ENCODE results near the gene COL6A3.

The COL6A3 gene

GRCh38 chr2:237457388-237457941 lies 43.5 kb upstream of the COL6A3 start:
- H3K4me3 ChIP-seq (ENCODE audit: low read depth, low read length): no peak overlapping the region
- H3K36me3 ChIP-seq (replicated peaks): no peaks in the 10 kb centered on the region
- TF ChIP-seq CTCF (IDR thresholded peaks at IDR 0.05; ENCODE audit: low read depth, low read length, missing control alignments): no peak
- DNase-seq: no peak
- in situ Hi-C loops (cut with HindIII; ENCODE audit: low pct_ligation_motif_present, low sequenced_read_pairs): no loop called here
- H3K27me3 ChIP-seq (replicated peaks): no peaks in the 10 kb centered on the region
- H3K27ac ChIP-seq: no peak overlapping the region

GRCh38 chr2:237456200-237456843 lies 42.4 kb upstream of the COL6A3 start:
- DNase-seq: peak; percentile 77
- Histone ChIP-seq H3K27me3 (replicated peaks) (no peaks in the 10 kb centered on the region), H3K36me3 (replicated peaks) (no peaks in the 10 kb centered on the region), H3K27ac (peak overlapping the region; percentile 39), H3K4me3 (ENCODE audit: low read depth, low read length) (no peak overlapping the region)
- in situ Hi-C loops (cut with HindIII; ENCODE audit: low pct_ligation_motif_present, low sequenced_read_pairs): no loop called here
- peak; percentile 16 for TF ChIP-seq CTCF (IDR thresholded peaks at IDR 0.05; ENCODE audit: low read depth, low read length, missing control alignments)

GRCh38 chr2:237455764-237456163 lies 41.8 kb upstream of the COL6A3 start:
- no peak for TF ChIP-seq CTCF (IDR thresholded peaks at IDR 0.05; ENCODE audit: low read depth, low read length, missing control alignments)
- Histone ChIP-seq H3K4me3 (ENCODE audit: low read depth, low read length) (no peak overlapping the region), H3K27me3 (replicated peaks) (no peaks in the 10 kb centered on the region), H3K27ac (peak overlapping the region; percentile 39), H3K36me3 (replicated peaks) (no peaks in the 10 kb centered on the region)
- no peak for DNase-seq
- in situ Hi-C loops (cut with HindIII; ENCODE audit: low pct_ligation_motif_present, low sequenced_read_pairs): no loop called here

- in situ Hi-C loops (cut with HindIII; ENCODE audit: low pct_ligation_motif_present, low sequenced_read_pairs): no loop called here
- Histone ChIP-seq H3K4me3 (ENCODE audit: low read depth, low read length) (no peak overlapping the region), H3K27me3 (replicated peaks) (no peaks in the 10 kb centered on the region), H3K27ac (no peak overlapping the region), H3K36me3 (replicated peaks) (no peaks in the 10 kb centered on the region)
- TF ChIP-seq CTCF (IDR thresholded peaks at IDR 0.05; ENCODE audit: low read depth, low read length, missing control alignments): no peak
- DNase-seq: no peak
Measured at GRCh38 chr2:237453671-237454070, 39.7 kb upstream of the COL6A3 start.

GRCh38 chr2:237452861-237453260 lies 38.9 kb upstream of the COL6A3 start:
- H3K36me3 ChIP-seq (replicated peaks): no peaks in the 10 kb centered on the region
- no peaks in the 10 kb centered on the region for H3K27me3 ChIP-seq (replicated peaks)
- H3K4me3 ChIP-seq (ENCODE audit: low read depth, low read length): no peak overlapping the region
- DNase-seq: peak; percentile 41
- in situ Hi-C loops (cut with HindIII; ENCODE audit: low pct_ligation_motif_present, low sequenced_read_pairs): no loop called here
- peak; percentile 2 for TF ChIP-seq CTCF (IDR thresholded peaks at IDR 0.05; ENCODE audit: low read depth, low read length, missing control alignments)
- no peak overlapping the region for H3K27ac ChIP-seq

Measured in brain microvascular endothelial cell (primary cell).